ENCODE results near the gene SNX18.

The SNX18 gene

GRCh38 chr5:54514291-54514690 lies 3.3 kb upstream of the SNX18 start:
- DNase-seq (ENCODE audit: low read depth) = no peak
- no peak for TF ChIP-seq CTCF (conservative IDR thresholded peaks at IDR 0.05; ENCODE audit: low read length)

GRCh38 chr5:54514841-54515432 lies 2.6 kb upstream of the SNX18 start:
- peak overlapping the region; percentile 22; the same call in 1 of the 2 replicates for H3K4me3 ChIP-seq (ENCODE audit: low read length)
- peak; percentile 79 for DNase-seq (ENCODE audit: low read depth)
- peak; percentile 10; the same call in 1 of the 2 replicates for TF ChIP-seq CTCF (conservative IDR thresholded peaks at IDR 0.05; ENCODE audit: low read length)

More at GRCh38 chr5:54514291-54514690, 3.3 kb upstream of the SNX18 start:
- H3K4me3 ChIP-seq (ENCODE audit: low read length) = no peak overlapping the region

- no peak for DNase-seq (ENCODE audit: low read depth)
- TF ChIP-seq CTCF (conservative IDR thresholded peaks at IDR 0.05; ENCODE audit: low read length) = no peak
- no peak overlapping the region; the same call in 1 of the 2 replicates for H3K4me3 ChIP-seq (ENCODE audit: low read length)
Observed at GRCh38 chr5:54515634-54516033, 1.9 kb upstream of the SNX18 start.

GRCh38 chr5:54516051-54516655 lies 1.4 kb upstream of the SNX18 start:
- no peak overlapping the region for H3K4me3 ChIP-seq (ENCODE audit: low read length)
- DNase-seq (ENCODE audit: low read depth) = no peak
- TF ChIP-seq CTCF (conservative IDR thresholded peaks at IDR 0.05; ENCODE audit: low read length) = no peak

- no peak for TF ChIP-seq CTCF (conservative IDR thresholded peaks at IDR 0.05; ENCODE audit: low read length)
- DNase-seq (ENCODE audit: low read depth) = no peak
- peak overlapping the region; percentile 29 for H3K4me3 ChIP-seq (ENCODE audit: low read length)
Observed at GRCh38 chr5:54517174-54517511, 416 bp upstream of the SNX18 start.

- H3K4me3 ChIP-seq (ENCODE audit: low read length) = peak overlapping the region; percentile 95
- no peak for TF ChIP-seq CTCF (conservative IDR thresholded peaks at IDR 0.05; ENCODE audit: low read length)
- peak; percentile 46 for DNase-seq (ENCODE audit: low read depth)
Observed at GRCh38 chr5:54518146-54518817, 723 bp downstream of the SNX18 start.

Data from AG10803 (cell line).